HepG2 (cell line): ENCODE results near the gene TAF6. TPM values are rescaled to one million over a fixed set of nuclear protein-coding genes. Genes with fewer than 3 reads are reported as not detected.
A peak's percentile ranks its signal among the peaks of the same experiment; 100 is the strongest.

Source experiments
- ATAC-seq: fragments of 200-7000 bp; cut with Tn5 transposase; 3 replicates; pipeline ENCODE4 v1.9.1; 2020; ENCODE audit warnings: mild to moderate bottlenecking, moderate library complexity
- BruUV-seq: library from RNA; stranded (reverse); fragments of 400-500 nt; replicated peaks from 2 replicates; lab custom pipeline; 2021; lab: Mats Ljungman, UMichigan
- CTCF ChIA-PET: fragments of 300-600 bp; formaldehyde crosslinking; extraction: SDS; loops from one replicate; lab custom pipeline; 2021; ENCODE audit warnings: low total read pairs, inconsistent platforms, low intra/inter-chr PET ratio; lab: Yijun Ruan, JAX
- POLR2A ChIA-PET: fragments of 350-600 bp; sonication (Branson Sonifier 250); formaldehyde crosslinking; loops from one replicate; lab custom pipeline; 2020; ENCODE audit warnings: antibody characterized with exemption, inconsistent platforms; lab: Yijun Ruan, JAX
- DNase-seq: peaks from one replicate; pipeline ENCODE4 v3.0.0-alpha.2; 2015; ENCODE audit warnings: low spot score
- FAIRE-seq: peaks from 3 replicates; lab custom pipeline; 2011; peaks lifted over from hg19 to GRCh38; lab: Jason Lieb, UNC
- H2AFZ ChIP-seq: one replicate; pipeline ENCODE4 v1.6.1; 2011; ENCODE audit warnings: low read length, inconsistent platforms
- H3K27ac ChIP-seq: fragments of 300-600 bp; 3 replicates; pipeline ENCODE4 v1.8.0; 2011; ENCODE audit warnings: mixed run types, mild to moderate bottlenecking, mixed read lengths, low read length, inconsistent platforms; ENCODE audit not compliant: insufficient read depth; ENCODE audit errors: extremely low read length
- H3K27me3 ChIP-seq, 2 experiments: fragments of 200-600 bp in 1 of 2; 2 replicates in 1 of 2; 3 replicates in 1 of 2; pipeline versions ENCODE4 v1.6.0 to v1.8.0; 2011; ENCODE audit warnings: low read length in 2 of 2, mild to moderate bottlenecking in 2 of 2, moderate library complexity in 2 of 2, inconsistent platforms in 1 of 2; ENCODE audit not compliant: insufficient read depth in 2 of 2, control insufficient read depth in 1 of 2
- H3K36me3 ChIP-seq, 2 experiments: fragments of 200-600 bp in 1 of 2; replicated peaks in 1 of 2; 2 replicates in 1 of 2; 3 replicates in 1 of 2; pipeline versions ENCODE4 v1.5.1 to v1.8.0; 2011; ENCODE audit warnings: low read length in 2 of 2, inconsistent platforms in 1 of 2; ENCODE audit not compliant: insufficient read depth in 2 of 2, control insufficient read depth in 1 of 2
- H3K4me1 ChIP-seq: 2 replicates; pipeline ENCODE4 v1.5.1; 2012; ENCODE audit warnings: low read length, inconsistent platforms; ENCODE audit not compliant: insufficient read depth
- H3K4me2 ChIP-seq: 2 replicates; pipeline ENCODE4 v1.6.0; 2011; ENCODE audit warnings: low read depth, low read length, inconsistent platforms
- H3K4me3 ChIP-seq, 3 experiments: fragments of 200-600 bp in 1 of 3; sonication (generic), shearing (Covaris generic) in 1 of 3; replicated peaks in 1 of 3; 2 replicates each; pipeline ENCODE4 v1.5.1; 2011 to 2016; ENCODE audit warnings: low read length in 3 of 3, inconsistent platforms in 2 of 3, low read depth in 2 of 3, mild to moderate bottlenecking in 2 of 3, control low read depth in 1 of 3, mixed read lengths in 1 of 3; ENCODE audit not compliant: insufficient read depth in 1 of 3
- H3K79me2 ChIP-seq: one replicate; pipeline ENCODE4 v1.6.1; 2011; ENCODE audit warnings: low read length, inconsistent platforms; ENCODE audit not compliant: insufficient read depth
- H3K9ac ChIP-seq: 2 replicates; pipeline ENCODE4 v1.6.0; 2011; ENCODE audit warnings: mild to moderate bottlenecking, low read depth, low read length, inconsistent platforms; ENCODE audit not compliant: insufficient read depth
- H3K9me3 ChIP-seq: 2 replicates; pipeline ENCODE4 v1.5.1; 2012; ENCODE audit warnings: mild to moderate bottlenecking, low read length
- H4K20me1 ChIP-seq: 2 replicates; pipeline ENCODE4 v1.6.0; 2011; ENCODE audit warnings: inconsistent platforms, mild to moderate bottlenecking, low read length, moderate library complexity; ENCODE audit not compliant: insufficient read depth
- CEBPG ChIP-seq: IDR thresholded peaks from 2 replicates; pipeline ENCODE4 v1.6.1; 2016
- POLR2A ChIP-seq, 2 experiments: IDR thresholded peaks; 2 replicates each; pipeline ENCODE4 v1.6.1; 2011; ENCODE audit warnings: low read depth in 2 of 2, low read length in 2 of 2, mild to moderate bottlenecking in 1 of 2, moderate library complexity in 1 of 2; ENCODE audit not compliant: insufficient read depth in 1 of 2
- RBFOX2 ChIP-seq: fragments of 200-400 bp; formaldehyde crosslinking; IDR thresholded peaks from 2 replicates; pipeline ENCODE4 v1.6.1; 2017; ENCODE audit warnings: low read depth, mild to moderate bottlenecking, low read length
- WGBS: methylation state at CpG from one replicate; pipeline ENCODE4 v1.1.6; 2017; ENCODE audit warnings: low lambda C conversion rate; 5-methylcytosine and 5-hydroxymethylcytosine counted together
- in situ Hi-C: cut with HindIII; loops from 2 replicates; pipeline ENCODE4 v1.10.0; 2017; ENCODE audit warnings: low pct_unique_long_range_greater_than_20kb; ENCODE audit not compliant: extremely low pct_ligation_motif_present
- intact Hi-C: fragments of 100-400 bp; cut with micrococcal nuclease; formaldehyde crosslinking; loops from one replicate; pipeline ENCODE4 v1.10.0; 2022; ENCODE audit not compliant: unreplicated experiment
- polyA plus RNA-seq, 8 experiments: library from polyadenylated mRNA; depleted of rRNA in 3 of 8; stranded (reverse) in 7 of 8; unstranded in 1 of 8; fragments of >200 nt; fragmentation: Illumina TruSeq in 4 of 8; extraction: Trizol in 4 of 8; gene quantifications; 2 replicates each; pipeline versions ENCODE4 v1.2.1 to v1.2.3, GENCODE V29; 2011 to 2016; ENCODE audit warnings: low read depth in 4 of 8, missing spikeins in 1 of 8, mixed read lengths in 1 of 8; ENCODE audit not compliant: insufficient read depth in 1 of 8
- total RNA-seq, 5 experiments: library from RNA; depleted of rRNA; stranded (reverse); fragments of >200 nt; fragmentation: Illumina TruSeq; extraction: Trizol; gene quantifications; 2 replicates each; pipeline ENCODE4 v1.2.3, GENCODE V29; 2016; ENCODE audit warnings: low read depth in 1 of 5
- TF ChIP-seq, protein P1 (sequence below): sonication (generic); formaldehyde crosslinking; IDR thresholded peaks from 2 replicates; pipeline ENCODE4 v1.4.0; 2020; ENCODE audit warnings: missing genetic modification reagents

Gene TAF6
- total and polyA plus RNA-seq, 2 of the 13 experiments (the other 11 are each of a cell fraction or from before 2014, with no cell fraction given): 12.9 to 18.8 TPM

DNA sequence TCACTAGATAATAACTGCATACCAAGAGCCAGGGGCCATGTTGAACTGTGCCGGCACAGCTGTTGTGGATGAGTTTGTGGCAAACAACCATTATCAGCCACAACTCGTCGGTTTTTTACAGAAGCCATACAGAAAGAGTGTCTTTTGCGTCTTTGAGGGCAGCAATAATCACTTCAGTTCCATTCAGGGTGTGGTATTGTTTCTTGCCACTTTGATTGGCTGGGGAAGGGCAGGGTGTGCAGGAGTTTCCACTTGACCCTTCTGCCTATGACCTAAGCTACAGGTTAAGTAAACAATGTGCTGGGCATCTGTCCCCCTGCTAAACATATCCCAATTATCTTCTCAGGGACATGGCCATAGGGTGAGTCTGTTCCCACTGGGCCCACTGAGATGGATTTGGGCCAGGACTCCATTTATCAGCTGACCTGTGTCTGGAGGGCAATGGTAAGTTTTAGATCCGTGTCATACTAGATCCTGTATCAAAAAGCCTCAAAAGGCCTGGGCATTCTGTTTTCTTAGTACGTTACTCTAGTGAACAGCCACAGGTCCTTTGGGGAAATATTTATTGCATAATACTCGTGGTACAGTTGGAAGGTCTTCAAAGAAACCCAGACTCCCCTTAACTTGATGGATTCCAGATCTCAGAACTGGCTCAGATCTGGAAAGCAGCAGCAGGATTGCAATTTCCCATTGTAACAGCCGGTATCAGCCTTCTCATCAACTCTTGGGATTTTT lies 53.5 kb downstream of the TAF6 start (continued):
- TF ChIP-seq, protein P1, sequence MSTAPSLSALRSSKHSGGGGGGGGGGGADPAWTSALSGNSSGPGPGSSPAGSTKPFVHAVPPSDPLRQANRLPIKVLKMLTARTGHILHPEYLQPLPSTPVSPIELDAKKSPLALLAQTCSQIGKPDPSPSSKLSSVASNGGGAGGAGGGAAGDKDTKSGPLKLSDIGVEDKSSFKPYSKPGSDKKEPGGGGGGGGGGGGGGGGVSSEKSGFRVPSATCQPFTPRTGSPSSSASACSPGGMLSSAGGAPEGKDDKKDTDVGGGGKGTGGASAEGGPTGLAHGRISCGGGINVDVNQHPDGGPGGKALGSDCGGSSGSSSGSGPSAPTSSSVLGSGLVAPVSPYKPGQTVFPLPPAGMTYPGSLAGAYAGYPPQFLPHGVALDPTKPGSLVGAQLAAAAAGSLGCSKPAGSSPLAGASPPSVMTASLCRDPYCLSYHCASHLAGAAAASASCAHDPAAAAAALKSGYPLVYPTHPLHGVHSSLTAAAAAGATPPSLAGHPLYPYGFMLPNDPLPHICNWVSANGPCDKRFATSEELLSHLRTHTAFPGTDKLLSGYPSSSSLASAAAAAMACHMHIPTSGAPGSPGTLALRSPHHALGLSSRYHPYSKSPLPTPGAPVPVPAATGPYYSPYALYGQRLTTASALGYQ (CRISPR knock-in tag): no peak

DNA sequence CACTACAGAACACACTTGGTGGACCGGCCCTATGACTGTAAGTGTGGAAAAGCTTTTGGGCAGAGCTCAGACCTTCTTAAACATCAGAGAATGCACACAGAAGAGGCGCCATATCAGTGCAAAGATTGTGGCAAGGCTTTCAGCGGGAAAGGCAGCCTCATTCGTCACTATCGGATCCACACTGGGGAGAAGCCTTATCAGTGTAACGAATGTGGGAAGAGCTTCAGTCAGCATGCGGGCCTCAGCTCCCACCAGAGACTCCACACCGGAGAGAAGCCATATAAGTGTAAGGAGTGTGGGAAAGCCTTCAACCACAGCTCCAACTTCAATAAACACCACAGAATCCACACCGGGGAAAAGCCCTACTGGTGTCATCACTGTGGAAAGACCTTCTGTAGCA lies 55.0 kb downstream of the TAF6 start:
- FAIRE-seq (no peak), ATAC-seq (peak; percentile 3; the same call in 1 of the 3 replicates), DNase-seq (no peak)
- Histone ChIP-seq H3K9me3 (no peaks in the 10 kb centered on the region), H4K20me1 (no peaks in the 10 kb centered on the region), H3K79me2 (no peaks in the 10 kb centered on the region), H3K9ac (no peak overlapping the region), H3K4me1 (peaks cover 14% of the 10 kb centered on the region), H3K27ac (no peak overlapping the region), H2AFZ (no peak overlapping the region), H3K4me2 (no peak overlapping the region), H3K36me3 (peaks cover 6 to 24% of the 10 kb centered on the region in 2 experiments), H3K4me3 (no peak overlapping the region), H3K27me3 (no peaks in the 10 kb centered on the region)
- in situ Hi-C loops (no loop called here), intact Hi-C loops (no loop called here)
- TF ChIP-seq RBFOX2 (0 out of 2 replicates have a peak, but pooled peaks have one; percentile 21), CEBPG (CRISPR knock-in tag) (no peak), POLR2A (IDR thresholded peaks at IDR 0.05; ENCODE audit: insufficient read depth in 1 of 2, low read depth in 2 of 2, low read length in 2 of 2) (0 out of 4 replicates have a peak, but pooled peaks of 1 of the 2 experiments have one; percentile 4)
- CTCF ChIA-PET: no interaction called here
- WGBS: 96% methylated on average over 9 of the region's 9 CpGs
- POLR2A ChIA-PET: interaction anchor here (1.5 to 1.6 kb wide), 2 partner anchors 11 to 15 kb away, joined by 4 to 7 read pairs; no protein-coding TSS in a partner anchor
- BruUV-seq: TSS peak; percentile 54
